Amygdala (tissue), 56 donors: ENCODE results near the gene PI3.
"Not testable (repeated sequence)": the region's sequence is repeated elsewhere in the genome, so short reads cannot be mapped to it uniquely, and the experiment has no call there.

Source experiments
- DNase-seq, 56 donors: peaks; one replicate each; lab custom pipeline; 2025; lab: John Stamatoyannopoulos, UW

Gene PI3

GRCh38 chr20:45174434-45175364, at the start of gene PI3:
PI3 (plus strand) TSS chr20:45174902; CDS start chr20:45174923, 21 bp downstream.
- no peak for DNase-seq

- no peak for DNase-seq
These were observed 46.6 kb upstream of the PI3 start for GRCh38 chr20:45128099-45128498.

- no peak for DNase-seq
These were observed 37.8 kb upstream of the PI3 start for GRCh38 chr20:45136911-45137310.

GRCh38 chr20:45138561-45139300, 36.0 kb upstream of the PI3 start:
- peak in 4 of 56 donors; percentile 1 to 18 (median 2) for DNase-seq

- DNase-seq = not testable (repeated sequence)
These were observed 34.8 kb upstream of the PI3 start for GRCh38 chr20:45139733-45140375.

GRCh38 chr20:45140836-45141235, 33.9 kb upstream of the PI3 start:
- no peak for DNase-seq

GRCh38 chr20:45149062-45149461, 25.6 kb upstream of the PI3 start:
- DNase-seq = no peak

- DNase-seq = no peak
These were observed 22.3 kb upstream of the PI3 start for GRCh38 chr20:45152405-45152804.

- DNase-seq = no peak
These were observed 21.6 kb upstream of the PI3 start for GRCh38 chr20:45153147-45153546.

- DNase-seq = peak in 11 of 56 donors; percentile 1 to 67 (median 9)
These were observed 20.9 kb upstream of the PI3 start for GRCh38 chr20:45153752-45154151.

GRCh38 chr20:45154183-45154582, 20.5 kb upstream of the PI3 start:
- DNase-seq = no peak

- not testable (repeated sequence) for DNase-seq
These were observed 19.9 kb upstream of the PI3 start for GRCh38 chr20:45154794-45155193.

GRCh38 chr20:45156713-45157112, 18.0 kb upstream of the PI3 start:
- DNase-seq = no peak

GRCh38 chr20:45157962-45158361, 16.7 kb upstream of the PI3 start:
- DNase-seq = peak in 1 of 56 donors; percentile 4

- DNase-seq = no peak
These were observed 11.5 kb upstream of the PI3 start for GRCh38 chr20:45163083-45163803.

GRCh38 chr20:45164906-45165305, 9.8 kb upstream of the PI3 start:
- no peak for DNase-seq

GRCh38 chr20:45173522-45173921, 1.2 kb upstream of the PI3 start:
- no peak for DNase-seq

GRCh38 chr20:45176526-45177267, 2.0 kb downstream of the PI3 start:
- DNase-seq = no peak

- no peak for DNase-seq
These were observed 4.5 kb downstream of the PI3 start for GRCh38 chr20:45179166-45179565.

- no peak for DNase-seq
These were observed 6.9 kb downstream of the PI3 start for GRCh38 chr20:45181639-45182038.
